Esophagus mucosa (tissue), 1 donor: ENCODE data around the gene SYDE1. TPM values are rescaled to one million over a fixed set of nuclear protein-coding genes. Genes with fewer than 3 reads are reported as not detected.

ENCODE experiments used
- ATAC-seq: fragments of 200-7000 bp; cut with Tn5 transposase; one replicate; pipeline ENCODE4 v1.9.1; 2020
- total RNA-seq: library from RNA; stranded (reverse); gene quantifications from one replicate; pipeline ENCODE4 v1.2.4, GENCODE V29; 2023
- donor health status: DM: yes; HTN: yes; CAD: no.

SYDE1 gene
- total RNA-seq, 1 donor from 2014 or later, result 2.4 TPM

DNA sequence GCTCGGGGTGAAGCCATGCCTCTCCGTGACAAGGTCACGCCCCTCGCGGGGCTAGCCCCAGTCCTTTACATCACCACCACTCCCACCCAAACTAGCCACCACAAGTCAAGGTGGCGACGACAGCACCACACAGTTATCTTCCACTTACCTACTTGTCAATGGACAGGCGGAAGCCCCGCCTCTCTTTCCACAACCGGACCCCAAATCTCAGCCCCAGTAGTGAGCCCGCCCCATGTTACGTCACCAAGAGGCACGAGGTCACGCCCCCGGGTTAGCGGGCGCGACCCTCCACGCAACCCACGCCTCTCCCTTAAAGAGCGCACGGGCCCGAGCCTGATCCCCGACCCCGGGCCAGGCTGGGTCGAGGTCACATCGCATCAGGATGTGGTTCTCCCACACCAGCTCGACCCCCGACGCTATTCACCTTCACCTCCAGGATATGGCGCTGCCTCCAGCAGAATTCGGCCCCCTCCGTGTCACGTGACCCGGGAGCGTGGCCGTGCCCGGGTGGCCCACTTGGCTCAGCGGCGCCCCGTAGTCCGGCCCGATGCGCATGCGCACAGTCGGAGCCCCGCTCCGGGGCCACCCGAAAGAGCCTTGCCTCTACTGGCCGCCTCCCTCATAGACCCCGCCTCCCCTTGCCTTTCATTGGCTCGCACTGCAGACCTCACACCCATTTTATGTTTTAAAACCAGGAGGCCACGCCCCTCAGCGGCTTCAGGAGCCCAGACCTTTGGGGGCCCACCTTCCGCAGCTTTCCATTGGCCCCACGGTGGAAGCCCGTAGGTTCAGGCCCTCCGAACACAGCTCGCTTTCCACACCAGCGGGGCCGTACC is 18.2 kb downstream of the SYDE1 start:
- ATAC-seq, result peak; percentile 89

DNA sequence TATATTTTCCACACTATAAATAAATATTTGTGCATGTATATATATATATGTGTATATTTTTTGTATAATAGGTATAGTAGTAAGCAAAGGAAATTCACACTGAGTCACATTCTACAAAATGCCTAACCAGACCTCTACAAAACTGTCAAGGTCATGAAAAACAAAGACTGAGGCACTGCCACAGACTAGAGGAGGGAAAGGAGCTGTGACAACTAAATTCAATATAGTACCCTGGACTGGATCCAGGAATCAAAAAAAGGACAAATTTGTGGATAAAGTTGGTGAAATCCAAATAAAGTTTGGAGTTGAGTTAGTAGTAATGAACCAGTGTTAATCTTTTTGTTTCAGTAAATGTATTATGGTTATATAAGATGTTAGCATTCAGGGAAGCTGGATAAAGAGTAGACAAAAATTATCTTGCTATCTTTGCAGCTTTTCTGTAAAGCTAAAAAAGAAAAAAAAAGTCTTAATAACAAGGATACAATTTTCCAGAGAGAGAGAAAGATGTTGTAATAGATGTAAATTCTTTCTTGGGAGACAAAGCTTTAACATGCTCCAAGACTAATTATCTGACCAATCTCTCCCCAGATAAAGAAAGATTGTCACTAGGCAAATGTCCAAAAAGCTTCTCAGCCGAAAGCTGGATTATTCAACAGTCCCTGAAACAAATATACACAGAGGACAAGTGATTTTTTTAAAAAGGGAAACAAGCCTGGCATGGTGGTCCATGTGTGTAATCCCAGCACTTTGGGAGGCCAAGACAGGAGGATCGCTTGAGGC is 19.1 kb downstream of the SYDE1 start:
- ATAC-seq, result no peak

GRCh38 chr19:15128162-15128770 is 21.1 kb downstream of the SYDE1 start:
- no peak for ATAC-seq

DNA sequence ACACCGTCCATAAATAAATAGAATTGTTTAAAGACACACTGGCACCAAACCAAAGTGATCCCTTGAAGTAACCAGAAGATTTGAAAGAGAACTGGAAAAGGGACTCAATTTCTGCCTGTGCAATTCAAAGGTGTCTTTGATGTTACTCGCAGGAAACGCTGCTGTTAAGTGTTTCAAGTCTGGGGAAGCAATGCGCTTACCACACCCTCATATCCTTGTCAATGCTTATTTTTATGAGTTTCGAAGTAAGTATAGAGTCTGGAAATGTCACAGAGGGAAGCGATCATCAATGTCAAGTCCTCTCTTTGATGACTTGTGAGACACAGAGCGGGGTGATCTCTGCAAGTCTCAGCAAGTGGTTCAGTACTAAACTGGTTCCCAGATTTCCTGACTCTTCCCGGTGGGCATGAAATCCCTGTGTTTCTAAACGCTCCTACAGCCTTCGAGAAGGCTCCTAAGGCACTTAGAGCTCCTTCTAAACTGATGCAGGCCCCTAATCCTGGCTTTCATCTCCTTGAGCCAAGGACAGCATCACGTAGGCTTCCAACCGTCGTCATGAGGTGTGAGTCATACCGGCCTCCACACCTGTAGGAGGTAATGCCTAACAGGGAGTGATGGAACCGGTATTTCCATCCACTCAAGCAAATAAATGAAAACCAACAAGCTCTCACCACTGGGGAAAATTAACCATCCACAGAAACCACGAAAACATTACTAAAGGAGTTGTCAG is 22.8 kb downstream of the SYDE1 start:
- ATAC-seq, result peak; percentile 86

DNA sequence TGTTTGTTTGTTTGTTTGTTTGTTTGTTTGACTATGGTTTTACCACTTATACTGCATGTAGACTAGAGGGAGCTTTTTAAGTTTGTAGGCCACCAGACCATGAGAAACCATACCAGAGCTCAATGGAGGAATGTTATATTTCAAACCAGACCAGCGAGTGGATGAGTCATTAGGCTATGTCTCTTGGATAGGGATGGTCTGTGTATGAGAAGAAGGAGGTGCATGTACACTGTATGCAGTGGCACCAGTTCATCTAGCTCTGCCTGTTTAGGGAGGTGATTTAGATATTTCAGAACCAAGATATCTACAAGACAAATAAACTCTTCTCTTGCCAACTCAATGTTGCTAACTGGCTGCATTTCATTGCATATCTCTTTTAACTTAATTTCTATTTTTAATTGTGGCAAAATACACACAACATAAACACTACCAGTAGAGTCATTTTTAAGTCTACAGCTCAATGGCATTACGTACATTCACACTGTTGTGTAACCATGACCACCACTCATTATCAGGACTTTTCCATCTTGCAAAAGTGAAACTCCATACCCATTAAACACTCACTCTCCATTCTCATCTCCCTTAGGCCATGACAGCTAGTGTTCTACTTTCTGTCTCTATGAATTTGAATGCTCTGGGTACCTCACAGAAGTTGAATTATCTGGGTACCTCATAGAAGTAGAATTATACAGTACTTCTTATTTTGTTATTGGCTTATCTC is 29.2 kb downstream of the SYDE1 start:
- peak; percentile 98 for ATAC-seq

GRCh38 chr19:15137777-15138176 is 30.6 kb downstream of the SYDE1 start:
- no peak for ATAC-seq

DNA sequence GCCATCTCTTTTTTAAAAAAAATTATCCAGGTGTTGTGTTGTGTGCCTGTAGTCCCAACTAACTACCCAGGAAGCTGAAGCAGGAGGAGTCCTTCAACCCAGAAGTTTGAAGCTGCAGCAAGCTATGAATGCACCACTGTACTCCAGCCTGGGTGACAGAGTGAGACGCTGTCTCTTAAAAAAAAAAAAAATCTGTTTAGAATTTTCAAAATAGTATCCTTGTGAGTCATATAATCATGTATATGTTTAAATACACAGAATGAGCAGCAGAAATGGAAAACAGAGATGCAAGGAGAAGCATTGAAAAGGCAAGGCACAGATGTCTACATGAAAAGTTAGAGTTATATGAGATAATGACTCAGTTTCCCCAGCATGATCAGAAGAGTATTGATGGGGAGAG is 31.2 kb downstream of the SYDE1 start:
- no peak for ATAC-seq

DNA sequence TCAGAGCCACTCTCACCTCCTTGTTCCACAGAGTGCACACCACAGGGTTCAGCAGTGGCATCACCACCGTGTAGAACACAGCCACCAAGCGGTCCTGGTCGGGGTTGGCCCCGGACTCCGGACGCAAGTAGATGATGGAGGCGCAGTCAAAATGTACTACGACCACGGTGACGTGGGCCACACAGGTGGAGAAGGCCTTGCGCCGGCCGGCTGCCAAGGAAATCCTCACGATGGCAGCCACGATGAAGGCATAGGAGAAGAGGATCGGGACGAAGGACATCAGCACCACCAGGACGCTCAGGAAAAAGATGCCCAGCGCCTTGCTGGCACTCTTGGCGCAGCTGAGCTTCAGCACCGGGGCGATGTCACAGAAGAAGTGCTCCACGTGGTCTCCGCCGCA is 33.9 kb downstream of the SYDE1 start:
- ATAC-seq, result no peak

- ATAC-seq, result no peak
Observed at GRCh38 chr19:15142313-15142712, 35.1 kb downstream of the SYDE1 start.

DNA sequence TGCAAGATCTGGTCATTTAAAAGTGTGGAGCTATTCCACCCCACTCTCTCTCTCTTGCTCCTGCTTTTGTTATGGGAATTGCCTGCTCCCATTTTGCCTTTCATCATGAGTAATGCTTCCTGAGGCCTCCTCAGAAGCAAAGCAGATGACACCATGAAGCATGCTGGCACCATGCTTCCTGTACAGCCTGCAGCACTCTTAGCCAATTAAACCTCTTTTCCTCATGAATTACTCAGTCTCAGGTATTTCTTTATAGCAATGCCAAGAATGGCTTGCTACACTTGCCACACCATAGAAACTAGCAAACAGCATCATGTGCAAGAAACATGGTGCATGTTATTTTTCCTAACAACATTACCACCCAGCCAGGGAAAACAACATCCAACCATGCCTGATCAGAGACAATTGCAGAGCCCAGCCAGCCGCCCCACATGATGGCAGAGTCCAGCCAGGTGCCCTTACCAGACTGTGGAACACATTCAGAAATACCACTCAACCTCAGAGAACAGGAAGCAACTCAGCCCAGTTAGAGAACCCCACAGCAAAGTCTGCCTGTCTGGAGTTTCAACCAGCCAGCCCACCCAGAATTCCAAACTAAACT is 36.9 kb downstream of the SYDE1 start:
- ATAC-seq, result peak; percentile 82

GRCh38 chr19:15147090-15147489 is 39.9 kb downstream of the SYDE1 start:
- ATAC-seq, result no peak

DNA sequence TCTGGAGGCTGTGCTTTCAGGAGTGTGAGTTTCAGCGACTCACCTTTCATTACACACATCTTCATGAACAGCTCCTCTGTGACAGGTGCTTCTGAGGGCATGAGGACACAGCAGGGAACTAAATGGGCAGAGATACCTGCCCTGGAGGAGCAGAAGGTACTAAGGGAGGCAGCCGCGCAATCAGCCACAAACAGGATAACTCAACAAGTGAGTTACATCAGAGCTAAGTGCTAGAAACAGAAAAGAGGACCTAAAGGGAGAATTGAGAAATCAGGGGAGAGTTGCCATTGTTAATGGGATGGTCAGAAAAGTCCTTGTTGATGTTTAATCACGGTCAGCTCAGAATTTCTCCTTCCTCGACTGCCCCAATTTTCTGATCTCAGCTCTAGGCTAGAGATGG is 42.5 kb downstream of the SYDE1 start:
- ATAC-seq, result no peak

DNA sequence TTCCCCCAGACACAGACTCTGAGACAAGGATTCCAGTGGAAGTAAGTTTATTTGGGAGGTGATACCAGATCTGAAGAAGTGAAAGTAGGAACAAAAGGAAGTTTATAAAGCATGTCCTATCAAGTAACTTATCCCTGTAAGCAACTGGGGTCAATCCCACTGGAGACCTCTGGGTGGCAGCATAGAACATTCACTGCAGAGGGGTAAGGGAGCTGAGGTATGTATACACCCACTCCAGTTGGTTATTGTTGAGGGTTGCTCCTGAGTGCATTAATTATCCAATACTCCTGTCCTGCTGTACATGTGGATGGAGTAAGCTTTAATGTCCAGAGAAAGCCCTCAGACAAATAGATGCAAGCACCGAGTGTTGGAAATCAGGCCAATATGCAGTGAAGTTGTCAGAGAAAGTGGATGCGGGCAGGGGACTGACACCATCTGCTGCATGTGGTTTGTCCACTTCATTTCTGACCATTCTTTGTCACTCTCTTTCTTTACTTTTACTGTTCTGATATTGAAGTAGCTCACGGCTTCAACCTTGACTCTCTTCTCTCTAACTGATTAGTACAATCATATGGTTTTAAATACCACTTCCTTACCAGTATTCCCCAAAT is 46.9 kb downstream of the SYDE1 start:
- peak; percentile 63 for ATAC-seq

DNA sequence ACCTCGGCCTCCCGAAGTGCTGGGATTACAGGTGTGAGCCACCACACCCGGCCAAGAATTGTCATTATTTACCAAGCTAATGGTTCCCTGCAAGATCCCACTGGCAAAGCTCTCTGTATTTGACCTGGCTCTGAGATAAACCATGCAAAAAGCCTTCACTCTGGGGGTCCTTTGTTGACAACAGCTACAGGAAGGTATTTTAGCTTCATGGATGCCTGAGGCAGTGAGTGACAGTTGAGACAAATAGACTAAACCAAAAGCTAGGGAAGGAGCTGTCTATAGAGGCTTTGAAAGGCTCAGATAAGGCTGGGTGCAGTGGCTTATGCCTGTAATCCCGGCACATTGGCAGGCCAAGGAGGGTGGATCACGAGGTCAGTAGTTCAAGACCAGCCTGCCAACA is 48.1 kb downstream of the SYDE1 start:
- no peak for ATAC-seq

DNA sequence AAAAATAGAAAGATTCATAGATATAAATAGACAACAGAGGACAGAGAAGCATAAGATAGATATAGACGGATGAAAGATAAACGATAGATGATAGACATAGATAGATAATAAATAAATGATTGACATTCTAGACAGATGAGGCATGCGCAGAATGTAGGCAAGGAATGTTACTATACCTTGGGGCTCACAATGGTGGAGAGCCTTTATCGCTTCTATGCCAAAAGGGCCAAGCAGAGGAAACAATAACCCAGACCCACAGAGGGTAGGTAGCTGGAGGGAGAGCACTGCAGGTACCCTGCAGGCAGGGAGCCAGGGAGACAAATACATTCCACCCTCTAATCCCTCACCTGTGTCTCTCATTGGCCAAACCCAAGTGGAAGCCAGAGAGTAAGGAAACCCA is 49.2 kb downstream of the SYDE1 start:
- no peak for ATAC-seq

GRCh38 chr19:15159251-15159650 is 52.0 kb downstream of the SYDE1 start:
- no peak for ATAC-seq

- ATAC-seq, result peak; percentile 35
Observed at GRCh38 chr19:15161028-15161984, 54.1 kb downstream of the SYDE1 start.
